ENCODE data around the gene FIS1. TPM values are rescaled to one million over a fixed set of nuclear protein-coding genes. Genes with fewer than 3 reads are reported as not detected.

FIS1 gene
- total and polyA plus RNA-seq, 10 of the 15 experiments (the other 5 are each of a cell fraction or from before 2014, with no cell fraction given) = 83.4 to 149 (median 108) TPM

DNA sequence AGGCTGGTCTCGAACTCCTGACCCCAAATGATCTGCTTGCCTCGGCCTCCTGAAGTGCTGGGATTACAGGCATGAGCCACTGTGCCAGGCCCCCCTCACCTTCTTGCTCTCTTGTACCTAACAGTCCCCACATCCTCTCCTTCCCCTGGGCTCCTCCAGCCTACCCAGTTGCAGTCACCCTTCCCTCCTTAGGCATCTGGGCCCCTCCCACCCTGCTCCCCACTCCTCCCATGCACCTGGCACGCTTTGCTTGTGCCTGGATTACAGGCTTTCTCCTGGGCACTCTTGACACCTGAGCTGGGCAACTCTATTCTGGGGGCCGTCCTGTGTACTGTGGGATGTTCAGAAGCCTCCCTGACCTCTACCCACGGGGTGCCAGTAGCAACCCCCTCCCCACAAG, 10.2 kb downstream of the FIS1 start:
- no peaks in the 10 kb centered on the region for H3K79me2 ChIP-seq (ENCODE audit: control insufficient read depth, insufficient read depth, low read length)
- 79% methylated on average over 4 of the region's 5 CpGs for WGBS (ENCODE audit: insufficient coverage, insufficient replicate concordance, low lambda C conversion rate, missing lambda C conversion rate)

More for the DNA sequence above, 10.2 kb downstream of the FIS1 start:
- Histone ChIP-seq H3K36me3 (ENCODE audit: control insufficient read depth in 2 of 2, insufficient read depth in 2 of 2, low read length in 1 of 2) (peaks cover 0 to 9% of the 10 kb centered on the region in 2 experiments; a peak in 3 of 4 replicates), H3K27ac (ENCODE audit: control insufficient read depth, insufficient read depth) (no peak overlapping the region), H3K27me3 (replicated peaks in 1 of 2; ENCODE audit: control insufficient read depth in 2 of 2, insufficient read depth in 2 of 2, low read length in 1 of 2) (no peaks in the 10 kb centered on the region), H2AFZ (ENCODE audit: control insufficient read depth, low read depth, low read length) (no peak overlapping the region), H3K4me1 (ENCODE audit: control insufficient read depth, insufficient read depth, low read length) (no peaks in the 10 kb centered on the region), H3K9ac (ENCODE audit: control insufficient read depth, insufficient read depth, low read length) (no peak overlapping the region), H4K20me1 (ENCODE audit: control insufficient read depth, insufficient read depth) (no peaks in the 10 kb centered on the region), H3K9me3 (replicated peaks; ENCODE audit: control insufficient read depth, insufficient read depth, low read length) (no peaks in the 10 kb centered on the region), H3K4me3 (no peak overlapping the region), H3K4me2 (ENCODE audit: control insufficient read depth, insufficient read depth) (no peak overlapping the region)
- DNase-seq (ENCODE audit: low read depth, low spot score) = no peak
- in situ Hi-C loops (cut with MboI) (no loop called here), intact Hi-C loops (cut with micrococcal nuclease; ENCODE audit: unreplicated experiment) (no loop called here)
- no peak for ATAC-seq
- RAD21 ChIA-PET (ENCODE audit: unreplicated experiment) = no interaction called here
- SMC1A ChIA-PET (ENCODE audit: uncharacterized antibody, unreplicated experiment) = interaction anchor here (1.6 kb wide), 1 partner anchor 48 kb away, joined by 3 read pairs; no protein-coding TSS in a partner anchor
- no peak for FAIRE-seq
- TF ChIP-seq ZBTB4 (CRISPR knock-in tag; IDR thresholded peaks at IDR 0.05) = no peak
- no peak for TF ChIP-seq SP1 (IDR thresholded peaks at IDR 0.05; ENCODE audit: low read depth, low read length)
- TF ChIP-seq CREB1 (IDR thresholded peaks at IDR 0.05; ENCODE audit: low read depth) = no peak
- TF ChIP-seq STAT3 (IDR thresholded peaks at IDR 0.05; ENCODE audit: low read depth, low read length) = no peak
- no peak for TF ChIP-seq HSF1 (IDR thresholded peaks at IDR 0.05; ENCODE audit: low read depth, low read length)
- no peak for TF ChIP-seq TARDBP (IDR thresholded peaks at IDR 0.05; ENCODE audit: borderline replicate concordance)
- no peak for TF ChIP-seq ASH2L (IDR thresholded peaks at IDR 0.05; ENCODE audit: borderline replicate concordance, low read depth)
- no peak for TF ChIP-seq TCF3 (IDR thresholded peaks at IDR 0.05; ENCODE audit: borderline replicate concordance, insufficient read depth, low read depth, low read length)
- TF ChIP-seq ZNF622 (IDR thresholded peaks at IDR 0.05) = no peak
- TF ChIP-seq BCL3 (IDR thresholded peaks at IDR 0.05; ENCODE audit: borderline replicate concordance, insufficient read depth, low read depth, low read length, poor library complexity, severe bottlenecking) = no peak
- TF ChIP-seq, protein P1, sequence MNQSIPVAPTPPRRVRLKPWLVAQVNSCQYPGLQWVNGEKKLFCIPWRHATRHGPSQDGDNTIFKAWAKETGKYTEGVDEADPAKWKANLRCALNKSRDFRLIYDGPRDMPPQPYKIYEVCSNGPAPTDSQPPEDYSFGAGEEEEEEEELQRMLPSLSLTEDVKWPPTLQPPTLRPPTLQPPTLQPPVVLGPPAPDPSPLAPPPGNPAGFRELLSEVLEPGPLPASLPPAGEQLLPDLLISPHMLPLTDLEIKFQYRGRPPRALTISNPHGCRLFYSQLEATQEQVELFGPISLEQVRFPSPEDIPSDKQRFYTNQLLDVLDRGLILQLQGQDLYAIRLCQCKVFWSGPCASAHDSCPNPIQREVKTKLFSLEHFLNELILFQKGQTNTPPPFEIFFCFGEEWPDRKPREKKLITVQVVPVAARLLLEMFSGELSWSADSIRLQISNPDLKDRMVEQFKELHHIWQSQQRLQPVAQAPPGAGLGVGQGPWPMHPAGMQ (IDR thresholded peaks at IDR 0.05; ENCODE audit: borderline replicate concordance) = no peak
- no peak for TF ChIP-seq TCF12 (IDR thresholded peaks at IDR 0.05; ENCODE audit: low read depth, low read length)
- no peak for TF ChIP-seq IKZF1 (conservative IDR thresholded peaks at IDR 0.05)
- POLR2A ChIA-PET = interaction anchor here (0.9 kb wide), 1 partner anchor 16 kb away, joined by 4 read pairs; the partner anchor contains the start of gene ZNHIT1
- BruUV-seq (replicated peaks) = no TSS peak
- CTCF ChIA-PET = interaction anchor here (0.9 to 2.5 kb wide), 5 partner anchors 9 to 50 kb away, joined by 3 to 16 read pairs (median 5); partner anchors contain the start of gene FIS1
